Measurements from ENCODE around the gene CYTH1.
A peak's percentile ranks its signal among the peaks of the same experiment; 100 is the strongest.

Gene CYTH1

GRCh38 chr17:78759969-78760352 lies 22.1 kb downstream of the CYTH1 start:
- H3K36me3 ChIP-seq (ENCODE audit: insufficient read depth, low read length): no peaks in the 10 kb centered on the region
- no peak for DNase-seq
- peak overlapping the region; percentile 64 for H3K27ac ChIP-seq (ENCODE audit: low read length)
- H3K4me3 ChIP-seq (ENCODE audit: low read depth in 1 of 2, low read length in 2 of 2): peak overlapping the region in 1 of 2 experiments; percentile 33; a peak in 2 of 4 replicates
- TF ChIP-seq EZH2 (IDR thresholded peaks at IDR 0.05; ENCODE audit: borderline replicate concordance, low read depth, low read length, severe bottlenecking) (no peak), CTCF (IDR thresholded peaks at IDR 0.05; ENCODE audit: borderline replicate concordance, extremely low read depth, low read length, poor library complexity, severe bottlenecking) (no peak)
- H3K79me2 ChIP-seq (ENCODE audit: insufficient read depth, low read length): peaks cover 38% of the 10 kb centered on the region
- 0 out of 2 replicates have a peak overlapping the region, but pooled peaks have one; percentile 4 for H3K9ac ChIP-seq (ENCODE audit: low read depth, low read length)
- H3K4me1 ChIP-seq (ENCODE audit: insufficient read depth, low read length): peaks cover 30% of the 10 kb centered on the region
- no peak overlapping the region for H2AFZ ChIP-seq (ENCODE audit: low read depth, low read length)
- no peak for ATAC-seq (ENCODE audit: insufficient read depth, low read depth)
- H3K9me3 ChIP-seq (ENCODE audit: insufficient read depth, low read length, severe bottlenecking): no peaks in the 10 kb centered on the region
- H4K20me1 ChIP-seq (ENCODE audit: insufficient read depth, low read length): peaks cover 32% of the 10 kb centered on the region
- H3K27me3 ChIP-seq (ENCODE audit: insufficient read depth, low read length, poor library complexity): no peaks in the 10 kb centered on the region
- H3K4me2 ChIP-seq (ENCODE audit: insufficient read depth, low read length): peak overlapping the region; percentile 57

DNA sequence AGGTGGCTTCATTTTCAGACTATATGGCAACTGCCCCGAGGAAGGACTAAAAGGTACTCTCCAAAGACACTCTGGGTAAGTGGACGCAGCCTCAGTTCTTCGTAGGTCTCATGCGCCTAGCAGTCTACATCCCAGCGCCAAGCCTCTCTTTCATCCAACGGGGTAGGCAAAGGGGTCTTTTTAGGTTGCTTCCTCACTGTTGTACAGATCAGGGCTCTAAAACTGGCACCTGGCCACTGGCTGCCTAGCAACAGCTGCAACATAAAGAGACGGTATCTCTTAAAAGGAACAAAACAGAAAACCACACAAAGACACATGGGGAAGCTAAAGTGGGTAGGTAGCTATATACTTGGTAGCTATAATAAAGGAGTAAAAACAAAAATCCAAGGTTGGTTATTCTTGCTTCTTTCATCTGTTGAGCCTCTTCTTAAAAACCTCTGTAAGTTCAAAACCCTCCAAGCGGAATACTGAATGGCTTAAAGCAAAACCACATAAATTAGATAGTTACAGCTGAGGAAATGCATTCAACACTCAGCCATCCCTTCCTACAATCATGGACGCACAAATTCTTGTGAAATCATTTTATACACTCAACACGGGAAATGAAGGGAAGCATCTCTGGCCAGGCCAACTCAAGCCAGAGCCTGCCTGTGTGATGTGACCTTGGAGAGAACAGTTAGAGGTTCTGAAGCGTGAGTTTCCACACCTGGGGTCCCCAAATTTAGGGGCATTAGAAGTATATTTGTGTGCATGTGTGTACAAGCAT lies 22.7 kb downstream of the CYTH1 start:
- no peak for TF ChIP-seq EZH2 (IDR thresholded peaks at IDR 0.05; ENCODE audit: borderline replicate concordance, low read depth, low read length, severe bottlenecking)
- H2AFZ ChIP-seq (ENCODE audit: low read depth, low read length): no peak overlapping the region
- H3K27ac ChIP-seq (ENCODE audit: low read length): peak overlapping the region; percentile 64
- peaks cover 32% of the 10 kb centered on the region for H3K79me2 ChIP-seq (ENCODE audit: insufficient read depth, low read length)
- H3K4me1 ChIP-seq (ENCODE audit: insufficient read depth, low read length): peaks cover 30% of the 10 kb centered on the region
- DNase-seq (peak; percentile 83), ATAC-seq (ENCODE audit: insufficient read depth, low read depth) (peak; percentile 95)
- peak overlapping the region in 1 of 2 experiments; percentile 33; a peak in 2 of 4 replicates for H3K4me3 ChIP-seq (ENCODE audit: low read depth in 1 of 2, low read length in 2 of 2)
- no peaks in the 10 kb centered on the region for H3K27me3 ChIP-seq (ENCODE audit: insufficient read depth, low read length, poor library complexity)
- H3K9ac ChIP-seq (ENCODE audit: low read depth, low read length): peak overlapping the region; percentile 4; the same call in 1 of the 2 replicates
- H3K36me3 ChIP-seq (ENCODE audit: insufficient read depth, low read length): no peaks in the 10 kb centered on the region
- H4K20me1 ChIP-seq (ENCODE audit: insufficient read depth, low read length): peaks cover 28% of the 10 kb centered on the region
- H3K9me3 ChIP-seq (ENCODE audit: insufficient read depth, low read length, severe bottlenecking): no peaks in the 10 kb centered on the region
- peak overlapping the region; percentile 57 for H3K4me2 ChIP-seq (ENCODE audit: insufficient read depth, low read length)

- H3K79me2 ChIP-seq (ENCODE audit: insufficient read depth, low read length): peaks cover 34% of the 10 kb centered on the region
- ATAC-seq (ENCODE audit: insufficient read depth, low read depth) (no peak), DNase-seq (no peak)
- no peak overlapping the region for H3K9ac ChIP-seq (ENCODE audit: low read depth, low read length)
- no peaks in the 10 kb centered on the region for H3K9me3 ChIP-seq (ENCODE audit: insufficient read depth, low read length, severe bottlenecking)
- peaks cover 22% of the 10 kb centered on the region for H4K20me1 ChIP-seq (ENCODE audit: insufficient read depth, low read length)
- H3K4me1 ChIP-seq (ENCODE audit: insufficient read depth, low read length): peaks cover 19% of the 10 kb centered on the region
- no peaks in the 10 kb centered on the region for H3K27me3 ChIP-seq (ENCODE audit: insufficient read depth, low read length, poor library complexity)
- no peak overlapping the region for H3K4me2 ChIP-seq (ENCODE audit: insufficient read depth, low read length)
- TF ChIP-seq CTCF (IDR thresholded peaks at IDR 0.05; ENCODE audit: borderline replicate concordance, extremely low read depth, low read length, poor library complexity, severe bottlenecking) (no peak), EZH2 (IDR thresholded peaks at IDR 0.05; ENCODE audit: borderline replicate concordance, low read depth, low read length, severe bottlenecking) (no peak)
- no peaks in the 10 kb centered on the region for H3K36me3 ChIP-seq (ENCODE audit: insufficient read depth, low read length)
- no peak overlapping the region for H3K4me3 ChIP-seq (ENCODE audit: low read depth in 1 of 2, low read length in 2 of 2)
- H3K27ac ChIP-seq (ENCODE audit: low read length): no peak overlapping the region
- H2AFZ ChIP-seq (ENCODE audit: low read depth, low read length): no peak overlapping the region
Measured at GRCh38 chr17:78753316-78754250, 28.5 kb downstream of the CYTH1 start.

Measured in DND-41 (cell line).